Measurements from ENCODE around the gene CCDC9B. TPM values are rescaled to one million over a fixed set of nuclear protein-coding genes. Genes with fewer than 3 reads are reported as not detected.

The CCDC9B gene
- total RNA-seq, 1 donor from 2014 or later, result 155 TPM

GRCh38 chr15:40377606-40378005 is 36.9 kb upstream of the CCDC9B start:
- Histone ChIP-seq H3K27me3 (ENCODE audit: low read depth) (no peaks in the 10 kb centered on the region), H3K4me3 (no peak overlapping the region), H3K9me3 (replicated peaks) (no peaks in the 10 kb centered on the region), H3K4me1 (peaks cover 24% of the 10 kb centered on the region), H3K36me3 (no peaks in the 10 kb centered on the region), H3K27ac (replicated peaks) (no peak overlapping the region)
- no peak for DNase-seq
- TF ChIP-seq CTCF (IDR thresholded peaks at IDR 0.05; ENCODE audit: borderline replicate concordance), result no peak
- intact Hi-C loops (cut with micrococcal nuclease), result no loop called here

- Histone ChIP-seq H3K9me3 (replicated peaks) (no peaks in the 10 kb centered on the region), H3K4me3 (no peak overlapping the region), H3K4me1 (peaks cover 11% of the 10 kb centered on the region), H3K36me3 (no peaks in the 10 kb centered on the region), H3K27me3 (ENCODE audit: low read depth) (no peaks in the 10 kb centered on the region), H3K27ac (replicated peaks) (no peak overlapping the region)
- intact Hi-C loops (cut with micrococcal nuclease), result no loop called here
- no peak for TF ChIP-seq CTCF (IDR thresholded peaks at IDR 0.05; ENCODE audit: borderline replicate concordance)
- no peak for DNase-seq
Observed at GRCh38 chr15:40372981-40373380, 32.2 kb upstream of the CCDC9B start.

GRCh38 chr15:40369971-40370370 is 29.2 kb upstream of the CCDC9B start:
- Histone ChIP-seq H3K27ac (replicated peaks) (no peak overlapping the region), H3K27me3 (ENCODE audit: low read depth) (no peaks in the 10 kb centered on the region), H3K4me3 (no peak overlapping the region), H3K36me3 (no peaks in the 10 kb centered on the region), H3K9me3 (replicated peaks) (no peaks in the 10 kb centered on the region), H3K4me1 (peaks cover 38% of the 10 kb centered on the region)
- intact Hi-C loops (cut with micrococcal nuclease), result no loop called here
- TF ChIP-seq CTCF (IDR thresholded peaks at IDR 0.05; ENCODE audit: borderline replicate concordance), result no peak
- DNase-seq, result no peak

- no peak overlapping the region for H3K4me3 ChIP-seq
- H3K27ac ChIP-seq (replicated peaks), result no peak overlapping the region
- H3K9me3 ChIP-seq (replicated peaks), result no peaks in the 10 kb centered on the region
- DNase-seq, result no peak
- no peaks in the 10 kb centered on the region for H3K36me3 ChIP-seq
- no peaks in the 10 kb centered on the region for H3K27me3 ChIP-seq (ENCODE audit: low read depth)
- peaks cover 42% of the 10 kb centered on the region for H3K4me1 ChIP-seq
- no peak for TF ChIP-seq CTCF (IDR thresholded peaks at IDR 0.05; ENCODE audit: borderline replicate concordance)
- intact Hi-C loops (cut with micrococcal nuclease), result no loop called here
Observed at GRCh38 chr15:40369474-40369869, 28.7 kb upstream of the CCDC9B start.

- DNase-seq, result no peak
- Histone ChIP-seq H3K4me1 (peaks cover 42% of the 10 kb centered on the region), H3K27me3 (ENCODE audit: low read depth) (no peaks in the 10 kb centered on the region), H3K36me3 (no peaks in the 10 kb centered on the region), H3K27ac (replicated peaks) (peak overlapping the region; percentile 95), H3K4me3 (no peak overlapping the region), H3K9me3 (replicated peaks) (no peaks in the 10 kb centered on the region)
- intact Hi-C loops (cut with micrococcal nuclease), result no loop called here
- TF ChIP-seq CTCF (IDR thresholded peaks at IDR 0.05; ENCODE audit: borderline replicate concordance), result no peak
Observed at GRCh38 chr15:40368719-40369473, 28.2 kb upstream of the CCDC9B start.
